SK-N-SH (cell line): ENCODE measurements around the gene AFAP1. TPM values are rescaled to one million over a fixed set of nuclear protein-coding genes. Genes with fewer than 3 reads are reported as not detected.

ENCODE experiments used
- CTCF ChIA-PET: fragments of 300-600, 350-600 bp; formaldehyde crosslinking; extraction: SDS; loops from one replicate; lab custom pipeline; 2021; lab: Yijun Ruan, JAX
- POLR2A ChIA-PET: fragments of 350-600 bp; sonication (Branson Sonifier 250); formaldehyde crosslinking; extraction: SDS; loops from one replicate; lab custom pipeline; 2020; ENCODE audit warnings: antibody characterized with exemption, inconsistent platforms; lab: Yijun Ruan, JAX
- DNase-seq: peaks from one replicate; pipeline ENCODE4 v3.0.0; 2012
- H2AFZ ChIP-seq: fragments of 200-600 bp; sonication (generic); 2 replicates; pipeline ENCODE4 v1.8.1; 2016; ENCODE audit warnings: antibody characterized with exemption, mild to moderate bottlenecking, low read depth
- H3F3A ChIP-seq: fragments of 200-600 bp; sonication (generic); replicated peaks from 2 replicates; pipeline ENCODE3; 2016; ENCODE audit warnings: antibody characterized with exemption, mild to moderate bottlenecking; ENCODE audit not compliant: insufficient read depth
- H3K27ac ChIP-seq, 2 experiments: fragments of 200-500 bp in 1 of 2; fragments of 200-600 bp in 1 of 2; sonication (Bioruptor generic) in 1 of 2; sonication (generic), shearing (Covaris generic) in 1 of 2; 2 replicates each; pipeline versions ENCODE4 v1.5.1 to v1.6.1; 2014 to 2016; ENCODE audit warnings: low read depth in 2 of 2, inconsistent platforms in 1 of 2, low read length in 1 of 2, mild to moderate bottlenecking in 1 of 2, mixed read lengths in 1 of 2
- H3K27me3 ChIP-seq: fragments of 200-600 bp; sonication (generic), shearing (Covaris generic); 2 replicates; pipeline ENCODE4 v1.6.1; 2016; ENCODE audit warnings: mixed run types; ENCODE audit not compliant: insufficient read depth
- H3K36me3 ChIP-seq, 2 experiments: fragments of 200-500 bp in 1 of 2; fragments of 200-600 bp in 1 of 2; sonication (Bioruptor generic) in 1 of 2; sonication (generic) in 1 of 2; replicated peaks in 1 of 2; 2 replicates each; pipeline versions ENCODE3 to v1.5.1; 2014 to 2016; ENCODE audit warnings: low read length in 1 of 2, mild to moderate bottlenecking in 1 of 2; ENCODE audit not compliant: insufficient read depth in 2 of 2, control insufficient read depth in 1 of 2
- H3K4me1 ChIP-seq, 2 experiments: fragments of 200-500 bp in 1 of 2; fragments of 200-600 bp in 1 of 2; sonication (Bioruptor generic) in 1 of 2; sonication (generic), shearing (Covaris generic) in 1 of 2; 2 replicates each; pipeline versions ENCODE4 v1.5.1 to v1.6.1; 2014 to 2016; ENCODE audit warnings: low read depth in 1 of 2, low read length in 1 of 2, mixed run types in 1 of 2; ENCODE audit not compliant: insufficient read depth in 2 of 2, control insufficient read depth in 1 of 2
- H3K4me2 ChIP-seq: fragments of 200-600 bp; sonication (generic), shearing (Covaris generic); 2 replicates; pipeline ENCODE4 v1.6.1; 2017; ENCODE audit warnings: mixed run types
- H3K4me3 ChIP-seq, 2 experiments: fragments of 200-500 bp in 1 of 2; fragments of 200-600 bp in 1 of 2; sonication (Bioruptor generic) in 1 of 2; sonication (generic), shearing (Covaris generic) in 1 of 2; 2 replicates each; pipeline versions ENCODE4 v1.5.1 to v1.8.1; 2014 to 2016; ENCODE audit warnings: low read depth in 2 of 2, inconsistent platforms in 1 of 2, low read length in 1 of 2, mild to moderate bottlenecking in 1 of 2, mixed read lengths in 1 of 2, moderate library complexity in 1 of 2
- H3K79me2 ChIP-seq: fragments of 200-600 bp; sonication (generic); 2 replicates; pipeline ENCODE4 v1.8.1; 2017; ENCODE audit warnings: mild to moderate bottlenecking; ENCODE audit not compliant: insufficient read depth
- H3K9ac ChIP-seq: fragments of 200-600 bp; sonication (generic); 2 replicates; pipeline ENCODE4 v1.6.1; 2017; ENCODE audit warnings: mixed run types
- H3K9me2 ChIP-seq: fragments of 200-600 bp; sonication (generic); 2 replicates; pipeline ENCODE4 v1.6.1; 2017; ENCODE audit warnings: mixed run types
- H3K9me3 ChIP-seq: fragments of 200-600 bp; sonication (generic); 2 replicates; pipeline ENCODE4 v1.6.1; 2017; ENCODE audit warnings: mixed run types, mild to moderate bottlenecking, moderate library complexity
- H4K20me1 ChIP-seq: fragments of 200-600 bp; sonication (generic); 2 replicates; pipeline ENCODE4 v1.6.1; 2017; ENCODE audit warnings: mild to moderate bottlenecking, mixed run types; ENCODE audit not compliant: insufficient read depth
- CHD2 ChIP-seq: fragments of 150-350 bp; IDR thresholded peaks from 2 replicates; pipeline ENCODE4 v1.6.1; 2018; ENCODE audit warnings: low read length; ENCODE audit not compliant: partially characterized antibody
- FOXM1 ChIP-seq: IDR thresholded peaks from 2 replicates; pipeline ENCODE4 v1.4.0; 2012; ENCODE audit warnings: low read depth, mild to moderate bottlenecking
- GABPA ChIP-seq: IDR thresholded peaks from 2 replicates; pipeline ENCODE4 v1.4.0; 2012; ENCODE audit warnings: low read depth, mild to moderate bottlenecking
- GATA2 ChIP-seq: sonication (generic); formaldehyde crosslinking; IDR thresholded peaks from 2 replicates; pipeline ENCODE4 v1.5.0; 2020; ENCODE audit warnings: mild to moderate bottlenecking, missing genetic modification reagents
- MEF2A ChIP-seq: IDR thresholded peaks from 2 replicates; pipeline ENCODE4 v1.4.0; 2012; ENCODE audit warnings: low read depth, borderline replicate concordance
- MXI1 ChIP-seq: IDR thresholded peaks from 2 replicates; pipeline ENCODE4 v1.6.1; 2012; ENCODE audit warnings: mild to moderate bottlenecking, low read depth, low read length, improper control_type of control experiment
- NFIC ChIP-seq: IDR thresholded peaks from 2 replicates; pipeline ENCODE4 v1.4.0; 2012; ENCODE audit warnings: borderline replicate concordance
- RAD21 ChIP-seq: IDR thresholded peaks from 2 replicates; pipeline ENCODE4 v1.6.1; 2012; ENCODE audit warnings: mild to moderate bottlenecking, low read length
- RCOR1 ChIP-seq: fragments of 150-350 bp; IDR thresholded peaks from 2 replicates; pipeline ENCODE4 v1.6.1; 2017; ENCODE audit warnings: antibody characterized with exemption, low read length
- TAF1 ChIP-seq: IDR thresholded peaks from 2 replicates; pipeline ENCODE4 v1.6.1; 2012; ENCODE audit warnings: low read depth, mild to moderate bottlenecking, low read length, moderate library complexity, borderline replicate concordance
- TCF12 ChIP-seq: IDR thresholded peaks from 2 replicates; pipeline ENCODE4 v1.4.0; 2012
- WGBS: methylation state at CpG from one replicate; pipeline ENCODE4 v1.1.6; 2017; ENCODE audit warnings: low lambda C conversion rate; 5-methylcytosine and 5-hydroxymethylcytosine counted together
- polyA plus RNA-seq, 3 experiments: library from polyadenylated mRNA; depleted of rRNA; stranded (reverse); fragments of >200 nt; gene quantifications; 2 replicates each; pipeline ENCODE4 v1.2.3, GENCODE V29; 2012
- TF ChIP-seq, protein P1 (sequence below): IDR thresholded peaks from 2 replicates; pipeline ENCODE4 v1.4.0; 2012; ENCODE audit warnings: low read depth, borderline replicate concordance
- TF ChIP-seq, protein P2 (sequence below): fragments of 150-350 bp; IDR thresholded peaks from 2 replicates; pipeline ENCODE4 v1.6.1; 2016; ENCODE audit warnings: mild to moderate bottlenecking, low read depth, low read length
- TF ChIP-seq, protein P3 (sequence below): fragments of 150-350 bp; IDR thresholded peaks from 2 replicates; pipeline ENCODE4 v1.6.1; 2017; ENCODE audit warnings: antibody characterized with exemption, low read length, low read depth, borderline replicate concordance
- TF ChIP-seq, protein P4 (sequence below): IDR thresholded peaks from 2 replicates; pipeline ENCODE4 v1.6.1; 2012; ENCODE audit warnings: mild to moderate bottlenecking, low read depth, low read length, moderate library complexity
- TF ChIP-seq, protein P5 (sequence below): IDR thresholded peaks from 2 replicates; pipeline ENCODE4 v1.4.0; 2012; ENCODE audit warnings: low read depth

AFAP1 gene
- polyA plus RNA-seq, 1 of the 3 experiments (the other 2 are of a cell fraction): 67.9 TPM

DNA sequence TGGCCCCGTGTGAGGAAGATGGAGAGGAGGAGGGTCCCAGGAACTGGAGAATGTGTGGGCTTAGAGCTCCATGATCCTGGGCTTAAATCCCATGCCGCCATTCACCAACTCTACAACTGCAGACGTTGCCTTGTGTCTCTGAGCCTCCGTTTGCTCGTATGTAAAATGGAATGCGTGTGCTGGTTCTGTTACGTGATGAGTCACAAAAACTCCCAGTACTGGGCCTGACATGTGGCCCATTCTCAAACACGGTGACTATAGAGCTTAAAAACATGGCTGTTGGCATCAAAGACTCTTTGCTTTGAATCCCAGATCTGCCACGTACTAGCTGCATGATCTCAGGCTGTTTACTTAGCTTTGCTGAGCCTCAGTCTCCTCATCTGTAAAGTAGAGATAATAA, 13.0 kb upstream of the AFAP1 start:
- Histone ChIP-seq H4K20me1 (no peaks in the 10 kb centered on the region), H3K27ac (no peak overlapping the region), H3K4me3 (no peak overlapping the region), H3K36me3 (no peaks in the 10 kb centered on the region), H3K9ac (no peak overlapping the region), H3K9me2 (no peaks in the 10 kb centered on the region), H3K27me3 (no peaks in the 10 kb centered on the region), H3K9me3 (no peaks in the 10 kb centered on the region), H2AFZ (no peak overlapping the region), H3F3A (peaks cover 9% of the 10 kb centered on the region), H3K4me2 (no peak overlapping the region), H3K4me1 (peaks cover 14 to 27% of the 10 kb centered on the region in 2 experiments; a peak in 3 of 4 replicates)
- CTCF ChIA-PET: interaction anchor here (0.8 to 1.4 kb wide), 4 partner anchors 12 to 151 kb away, joined by 3 to 6 read pairs (median 4); no protein-coding TSS in a partner anchor
- DNase-seq: no peak
- WGBS: 91% methylated on average over 9 of the region's 9 CpGs
- POLR2A ChIA-PET: no interaction called here
- TF ChIP-seq RCOR1 (no peak), GATA2 (CRISPR knock-in tag) (no peak), NFIC (no peak), MEF2A (no peak), MXI1 (no peak), GABPA (no peak), FOXM1 (no peak), RAD21 (no peak), CHD2 (no peak), TAF1 (no peak), TCF12 (no peak)
- TF ChIP-seq, protein P1, sequence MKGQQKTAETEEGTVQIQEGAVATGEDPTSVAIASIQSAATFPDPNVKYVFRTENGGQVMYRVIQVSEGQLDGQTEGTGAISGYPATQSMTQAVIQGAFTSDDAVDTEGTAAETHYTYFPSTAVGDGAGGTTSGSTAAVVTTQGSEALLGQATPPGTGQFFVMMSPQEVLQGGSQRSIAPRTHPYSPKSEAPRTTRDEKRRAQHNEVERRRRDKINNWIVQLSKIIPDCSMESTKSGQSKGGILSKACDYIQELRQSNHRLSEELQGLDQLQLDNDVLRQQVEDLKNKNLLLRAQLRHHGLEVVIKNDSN: no peak
- TF ChIP-seq, protein P2, sequence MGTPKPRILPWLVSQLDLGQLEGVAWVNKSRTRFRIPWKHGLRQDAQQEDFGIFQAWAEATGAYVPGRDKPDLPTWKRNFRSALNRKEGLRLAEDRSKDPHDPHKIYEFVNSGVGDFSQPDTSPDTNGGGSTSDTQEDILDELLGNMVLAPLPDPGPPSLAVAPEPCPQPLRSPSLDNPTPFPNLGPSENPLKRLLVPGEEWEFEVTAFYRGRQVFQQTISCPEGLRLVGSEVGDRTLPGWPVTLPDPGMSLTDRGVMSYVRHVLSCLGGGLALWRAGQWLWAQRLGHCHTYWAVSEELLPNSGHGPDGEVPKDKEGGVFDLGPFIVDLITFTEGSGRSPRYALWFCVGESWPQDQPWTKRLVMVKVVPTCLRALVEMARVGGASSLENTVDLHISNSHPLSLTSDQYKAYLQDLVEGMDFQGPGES: no peak
- TF ChIP-seq, protein P3, sequence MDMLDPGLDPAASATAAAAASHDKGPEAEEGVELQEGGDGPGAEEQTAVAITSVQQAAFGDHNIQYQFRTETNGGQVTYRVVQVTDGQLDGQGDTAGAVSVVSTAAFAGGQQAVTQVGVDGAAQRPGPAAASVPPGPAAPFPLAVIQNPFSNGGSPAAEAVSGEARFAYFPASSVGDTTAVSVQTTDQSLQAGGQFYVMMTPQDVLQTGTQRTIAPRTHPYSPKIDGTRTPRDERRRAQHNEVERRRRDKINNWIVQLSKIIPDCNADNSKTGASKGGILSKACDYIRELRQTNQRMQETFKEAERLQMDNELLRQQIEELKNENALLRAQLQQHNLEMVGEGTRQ: no peak
- TF ChIP-seq, protein P4, sequence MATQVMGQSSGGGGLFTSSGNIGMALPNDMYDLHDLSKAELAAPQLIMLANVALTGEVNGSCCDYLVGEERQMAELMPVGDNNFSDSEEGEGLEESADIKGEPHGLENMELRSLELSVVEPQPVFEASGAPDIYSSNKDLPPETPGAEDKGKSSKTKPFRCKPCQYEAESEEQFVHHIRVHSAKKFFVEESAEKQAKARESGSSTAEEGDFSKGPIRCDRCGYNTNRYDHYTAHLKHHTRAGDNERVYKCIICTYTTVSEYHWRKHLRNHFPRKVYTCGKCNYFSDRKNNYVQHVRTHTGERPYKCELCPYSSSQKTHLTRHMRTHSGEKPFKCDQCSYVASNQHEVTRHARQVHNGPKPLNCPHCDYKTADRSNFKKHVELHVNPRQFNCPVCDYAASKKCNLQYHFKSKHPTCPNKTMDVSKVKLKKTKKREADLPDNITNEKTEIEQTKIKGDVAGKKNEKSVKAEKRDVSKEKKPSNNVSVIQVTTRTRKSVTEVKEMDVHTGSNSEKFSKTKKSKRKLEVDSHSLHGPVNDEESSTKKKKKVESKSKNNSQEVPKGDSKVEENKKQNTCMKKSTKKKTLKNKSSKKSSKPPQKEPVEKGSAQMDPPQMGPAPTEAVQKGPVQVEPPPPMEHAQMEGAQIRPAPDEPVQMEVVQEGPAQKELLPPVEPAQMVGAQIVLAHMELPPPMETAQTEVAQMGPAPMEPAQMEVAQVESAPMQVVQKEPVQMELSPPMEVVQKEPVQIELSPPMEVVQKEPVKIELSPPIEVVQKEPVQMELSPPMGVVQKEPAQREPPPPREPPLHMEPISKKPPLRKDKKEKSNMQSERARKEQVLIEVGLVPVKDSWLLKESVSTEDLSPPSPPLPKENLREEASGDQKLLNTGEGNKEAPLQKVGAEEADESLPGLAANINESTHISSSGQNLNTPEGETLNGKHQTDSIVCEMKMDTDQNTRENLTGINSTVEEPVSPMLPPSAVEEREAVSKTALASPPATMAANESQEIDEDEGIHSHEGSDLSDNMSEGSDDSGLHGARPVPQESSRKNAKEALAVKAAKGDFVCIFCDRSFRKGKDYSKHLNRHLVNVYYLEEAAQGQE: no peak
- TF ChIP-seq, protein P5, sequence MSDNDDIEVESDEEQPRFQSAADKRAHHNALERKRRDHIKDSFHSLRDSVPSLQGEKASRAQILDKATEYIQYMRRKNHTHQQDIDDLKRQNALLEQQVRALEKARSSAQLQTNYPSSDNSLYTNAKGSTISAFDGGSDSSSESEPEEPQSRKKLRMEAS: no peak
- TF ChIP-seq, all 33 proteins: peak for 0
- no peaks in the 10 kb centered on the region for H3K79me2 ChIP-seq
